T-helper 2 cell treated with Interferon-gamma antibody and Interleukin-4, amounts not matched to agents 100 ng/mL and 5 ng/mL, for 36 hours (primary cell): ENCODE measurements around the gene SLC9A3. TPM values are rescaled to one million over a fixed set of nuclear protein-coding genes. Genes with fewer than 3 reads are reported as not detected.

Experiments
- intact Hi-C: fragments of 100-400 bp; cut with micrococcal nuclease; formaldehyde crosslinking; loops from one replicate; pipeline ENCODE4 v1.15.1; 2023
- total RNA-seq: library from RNA; stranded (reverse); gene quantifications from 2 replicates; pipeline ENCODE4 v1.2.3, GENCODE V29; 2022

SLC9A3 gene
- total RNA-seq, 1 donor from 2014 or later = 1.5 TPM

DNA sequence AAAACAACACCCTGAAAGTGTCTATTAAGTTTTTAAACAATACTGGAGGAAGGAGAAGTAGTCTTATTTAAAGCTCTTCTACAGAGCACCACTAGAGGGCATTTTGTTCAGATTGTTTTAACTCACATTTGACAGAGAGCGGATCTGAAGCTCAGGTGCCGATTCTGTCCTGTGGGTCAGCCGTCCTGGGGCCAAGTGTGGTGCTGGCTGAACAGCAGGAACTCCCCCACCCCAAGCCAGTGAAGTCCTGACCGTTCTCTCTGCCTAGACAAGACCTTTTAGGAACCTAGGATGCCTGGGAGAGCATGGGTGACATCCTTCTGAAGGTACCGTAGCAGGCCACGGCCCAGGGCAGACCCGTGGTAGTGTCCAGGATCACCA is 77.4 kb downstream of the SLC9A3 start:
- intact Hi-C loops = loop anchor here (2.0 to 10.0 kb wide), 2 partner anchors 26 to 168 kb away; partner anchors contain the start of gene CEP72

DNA sequence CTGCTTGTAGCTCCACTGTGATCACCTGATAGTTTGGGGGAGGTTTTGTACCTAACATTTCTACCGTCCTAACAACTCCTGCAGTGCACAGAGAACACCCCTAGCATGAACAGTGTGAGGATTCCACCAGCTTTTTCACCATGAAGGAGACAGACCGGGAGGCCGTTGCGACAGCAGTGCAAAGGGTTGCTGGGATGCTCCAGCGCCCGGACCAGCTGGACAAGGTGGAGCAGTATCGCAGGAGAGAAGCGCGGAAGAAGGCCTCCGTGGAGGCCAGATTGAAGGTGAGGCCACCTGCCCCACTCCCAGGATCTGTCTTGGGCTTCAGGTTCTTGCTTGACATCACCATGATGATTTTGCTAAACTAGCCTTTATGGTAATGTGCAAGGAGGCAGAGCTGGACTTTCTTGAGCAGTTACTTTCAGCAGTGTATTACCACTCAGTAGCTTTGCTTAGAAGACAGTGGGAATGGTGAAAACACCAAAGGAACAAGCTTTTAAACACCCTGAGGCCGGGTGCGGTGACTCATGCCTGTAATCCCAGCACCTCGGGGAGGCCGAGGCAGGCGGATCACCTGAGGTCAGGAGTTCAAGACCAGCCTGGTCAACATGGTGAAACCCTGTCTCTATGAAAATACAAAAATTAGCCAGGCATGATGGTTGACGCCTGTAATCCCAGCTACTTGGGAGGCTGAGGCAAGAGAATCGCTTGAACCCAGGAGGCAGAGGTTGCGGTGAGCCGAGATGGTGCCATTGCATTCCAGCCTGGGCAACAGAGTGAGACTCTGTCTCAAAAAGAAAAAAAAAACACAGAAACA is 78.0 kb downstream of the SLC9A3 start:
- intact Hi-C loops = loop anchor here (2.0 to 10.0 kb wide), 2 partner anchors 27 to 169 kb away; partner anchors contain the start of gene CEP72

DNA sequence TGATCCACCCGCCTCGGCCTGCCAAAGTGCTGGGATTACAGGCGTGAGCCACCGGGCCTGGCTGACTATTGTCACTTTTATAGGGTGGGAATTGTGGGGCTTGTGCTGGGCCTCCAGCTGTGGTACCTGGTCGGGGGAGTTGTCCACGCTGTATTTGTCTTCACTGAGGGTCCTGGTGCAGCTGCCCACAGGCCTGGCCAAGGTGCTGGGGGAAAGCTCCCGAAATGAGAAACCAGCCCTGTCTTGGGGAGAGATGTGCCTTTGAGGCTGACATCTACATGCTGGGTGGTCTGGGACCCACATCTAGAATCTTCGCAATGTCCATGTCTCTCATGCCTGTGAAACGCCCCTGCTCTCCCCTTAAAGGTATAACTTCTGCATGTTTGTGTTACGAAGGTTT is 78.7 kb downstream of the SLC9A3 start:
- intact Hi-C loops = loop anchor here (10.0 kb wide), 1 partner anchor 169 kb away; the partner anchor contains the start of gene CEP72

DNA sequence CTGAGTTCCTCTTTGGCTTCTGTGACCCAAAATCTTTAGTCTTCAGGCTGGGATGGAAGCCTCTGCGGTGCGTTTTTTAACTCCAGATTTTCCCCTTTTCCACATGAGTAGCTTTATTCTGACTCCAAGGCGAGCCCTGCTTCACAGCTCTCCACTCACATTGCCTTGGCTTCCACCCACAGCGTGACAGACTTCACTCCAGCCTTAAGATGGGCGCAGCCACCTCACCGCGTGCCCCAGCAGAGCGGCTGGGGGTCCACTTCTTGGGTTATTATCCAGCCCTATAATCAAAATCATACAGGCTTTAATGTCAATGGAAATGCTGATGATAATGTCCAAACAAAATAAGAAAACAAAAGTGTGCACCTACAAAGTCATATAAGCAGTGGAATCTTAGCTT is 80.0 kb downstream of the SLC9A3 start:
- intact Hi-C loops = loop anchor here (10.0 kb wide), 1 partner anchor 171 kb away; the partner anchor contains the start of gene CEP72

DNA sequence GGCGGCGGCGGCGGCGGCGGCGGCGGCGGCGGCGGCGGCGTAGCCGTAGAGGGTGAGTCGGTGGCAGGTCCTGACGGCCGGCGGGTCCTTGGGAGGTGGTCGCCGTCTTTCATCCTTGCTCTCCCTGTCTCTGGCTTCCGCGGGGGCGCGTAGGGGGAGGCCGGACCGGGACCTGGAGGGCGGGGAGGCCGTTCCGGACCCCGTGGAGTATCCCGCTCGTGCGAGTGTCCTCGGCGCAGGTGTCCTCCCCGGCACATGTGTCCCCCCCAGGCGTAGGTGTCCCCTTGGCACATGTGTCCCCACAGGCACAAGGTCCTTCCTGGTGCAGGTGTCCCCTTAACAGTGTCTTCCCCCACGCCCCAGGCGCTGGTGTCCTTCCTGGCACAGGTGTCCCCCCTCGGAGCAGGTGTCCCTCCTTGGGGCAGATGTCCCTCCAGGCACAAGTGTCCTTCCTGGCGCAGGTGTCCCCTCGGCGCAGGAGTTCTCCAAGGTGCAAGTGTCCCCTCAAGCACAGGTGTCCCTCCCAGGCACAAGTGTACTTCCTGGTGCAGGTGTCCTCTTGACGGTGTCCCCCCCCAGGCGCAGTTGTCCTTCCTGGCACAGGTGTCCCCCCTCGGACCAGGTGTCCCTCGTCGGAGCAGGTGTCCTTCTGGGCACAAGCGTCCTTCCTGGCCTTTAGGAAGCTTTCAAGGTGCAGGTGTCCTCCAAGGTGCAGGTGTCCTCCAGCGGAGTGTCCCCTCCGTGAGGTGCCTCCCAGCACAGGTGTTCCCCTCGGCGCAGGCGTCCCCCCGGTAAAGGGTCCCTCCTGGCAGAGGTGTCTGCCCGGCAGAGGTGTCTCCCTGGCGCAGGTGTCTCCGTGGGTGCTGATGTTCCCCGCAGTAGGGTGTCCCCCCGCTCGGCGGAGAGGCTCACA is 80.8 kb downstream of the SLC9A3 start:
- intact Hi-C loops = loop anchor here (1.0 to 10.0 kb wide), 2 partner anchors 171 to 172 kb away; partner anchors contain the start of genes CEP72 and PDCD6

DNA sequence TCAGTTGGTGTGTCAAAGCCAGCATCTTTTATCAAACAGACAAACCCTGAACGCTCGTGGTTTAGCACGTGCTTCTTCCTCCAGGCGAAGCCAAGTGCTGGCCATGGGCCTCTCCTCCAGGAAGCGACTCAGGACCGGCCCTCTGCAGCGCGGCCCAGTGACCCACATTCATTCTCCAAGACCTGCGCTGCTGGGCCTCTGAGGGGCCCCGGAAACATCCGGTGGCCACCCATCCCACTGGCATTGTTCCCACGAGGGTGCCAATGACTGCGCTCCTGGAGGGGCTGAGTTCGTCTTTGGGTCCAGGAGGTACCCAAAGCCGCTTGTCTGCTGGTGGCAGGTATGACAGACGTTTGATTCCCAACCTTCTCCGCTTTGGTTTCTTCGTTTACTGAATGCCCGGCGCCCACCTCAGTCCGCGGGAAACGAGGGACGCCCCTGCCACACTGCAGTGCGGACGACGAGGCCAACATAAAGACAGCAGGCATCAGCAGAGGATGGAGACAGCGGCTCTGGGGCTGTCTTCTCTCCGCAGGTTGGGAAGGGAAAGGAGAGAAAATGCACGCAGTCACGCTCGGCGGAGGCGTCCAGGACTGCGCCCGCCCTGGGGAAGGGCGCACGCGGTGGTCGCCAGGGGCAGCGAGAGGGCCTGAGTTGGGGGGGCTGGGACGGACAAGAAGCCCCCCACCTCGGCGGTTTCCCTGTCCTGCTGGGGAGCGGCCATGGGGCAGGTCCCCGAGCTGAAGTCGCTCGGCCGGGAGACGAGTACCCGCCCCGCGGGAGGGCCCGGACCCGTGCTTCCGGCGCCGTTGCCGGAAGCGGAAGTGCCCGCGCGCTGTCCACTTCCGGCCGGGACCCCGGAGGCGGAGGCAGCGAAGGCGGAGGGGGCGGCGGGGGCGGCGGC is 81.7 kb downstream of the SLC9A3 start, which contains the start of gene EXOC3:
TSS of gene EXOC3 (plus strand) at position 842 of the 904 bp plus-strand sequence. CDS start 3,030 bp downstream, outside the sequence.
- intact Hi-C loops = loop anchor here (1.0 to 10.0 kb wide), 2 partner anchors 171 to 172 kb away; partner anchors contain the start of genes CEP72 and PDCD6

DNA sequence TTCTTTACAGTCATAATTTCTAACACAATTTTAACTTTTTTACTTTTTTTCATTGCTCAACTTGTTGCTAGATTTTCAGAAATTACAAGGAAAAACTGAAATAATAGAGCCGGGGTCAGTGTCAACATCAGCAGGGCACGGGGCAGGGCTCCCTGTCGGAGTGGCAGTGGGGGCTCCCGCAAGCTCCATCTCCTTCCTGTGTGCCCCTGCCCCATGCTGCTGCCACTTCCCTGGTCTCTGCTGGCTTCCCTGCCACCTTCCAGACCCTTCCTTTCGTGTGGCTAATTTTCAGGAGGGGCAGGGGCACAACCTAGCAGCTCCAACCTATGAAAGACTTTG is 82.3 kb downstream of the SLC9A3 start:
- intact Hi-C loops = loop anchor here (10.0 kb wide), 1 partner anchor 173 kb away; the partner anchor contains the start of gene CEP72

DNA sequence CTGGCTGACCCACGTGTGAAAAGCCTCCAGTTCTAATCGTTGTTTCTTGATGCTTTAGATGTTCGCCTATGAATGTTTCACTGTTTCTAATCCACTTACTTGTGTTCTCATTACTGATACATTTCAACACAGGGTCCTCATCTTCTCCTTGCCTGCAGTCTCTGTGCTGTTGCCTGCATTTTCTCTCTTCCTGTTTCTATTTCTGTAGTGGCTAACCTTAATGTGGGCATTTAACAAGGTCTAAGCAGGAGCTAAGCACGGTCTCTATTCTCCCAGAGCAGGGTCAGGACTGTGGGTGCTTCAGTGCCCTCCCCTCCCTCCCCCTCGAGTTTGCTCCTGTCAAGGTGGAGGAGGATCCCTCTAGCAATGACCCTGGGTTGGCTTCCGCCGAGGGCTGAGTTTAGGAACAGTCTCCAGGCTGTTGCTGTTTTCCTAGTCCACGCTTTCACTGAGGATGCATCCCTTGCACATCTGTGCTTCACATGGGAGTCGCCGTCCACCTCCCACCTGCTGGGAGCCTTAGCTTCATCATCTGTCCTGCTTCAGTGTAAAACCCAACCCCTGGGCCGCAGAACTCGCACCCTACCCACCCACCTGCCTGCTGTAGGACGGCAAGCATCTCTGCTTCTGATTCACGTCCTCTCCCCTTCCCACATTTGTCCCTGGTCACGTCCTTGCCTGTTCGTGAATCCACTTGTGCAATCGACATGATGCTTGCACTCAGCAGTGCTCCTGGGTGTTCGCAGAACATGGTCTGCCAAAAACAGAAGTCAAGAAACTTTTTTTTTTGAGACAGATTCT is 83.6 kb downstream of the SLC9A3 start:
- intact Hi-C loops = loop anchor here (10.0 kb wide), 1 partner anchor 174 kb away; the partner anchor contains the start of gene CEP72

DNA sequence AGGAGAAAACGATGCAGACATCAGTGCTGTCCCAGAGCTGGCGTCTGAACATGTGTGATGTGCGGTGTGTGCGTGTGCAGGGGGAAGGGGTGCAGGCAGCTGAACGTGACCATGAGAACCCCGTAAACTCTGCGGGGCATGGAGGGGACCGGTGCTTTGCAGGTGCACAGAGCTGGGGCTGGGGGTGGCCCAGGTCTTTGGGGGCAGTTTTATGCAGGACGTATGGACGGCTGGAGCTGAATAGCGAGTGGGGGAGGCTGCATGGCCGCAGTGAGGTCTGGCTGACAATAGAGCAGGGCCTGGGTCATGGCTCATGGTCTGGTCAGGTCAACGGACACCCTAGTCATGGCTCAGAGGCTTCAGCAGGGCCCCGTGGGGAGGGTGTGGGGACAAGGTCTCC is 84.6 kb downstream of the SLC9A3 start:
- intact Hi-C loops = loop anchor here (10.0 kb wide), 1 partner anchor 175 kb away; the partner anchor contains the start of gene CEP72

DNA sequence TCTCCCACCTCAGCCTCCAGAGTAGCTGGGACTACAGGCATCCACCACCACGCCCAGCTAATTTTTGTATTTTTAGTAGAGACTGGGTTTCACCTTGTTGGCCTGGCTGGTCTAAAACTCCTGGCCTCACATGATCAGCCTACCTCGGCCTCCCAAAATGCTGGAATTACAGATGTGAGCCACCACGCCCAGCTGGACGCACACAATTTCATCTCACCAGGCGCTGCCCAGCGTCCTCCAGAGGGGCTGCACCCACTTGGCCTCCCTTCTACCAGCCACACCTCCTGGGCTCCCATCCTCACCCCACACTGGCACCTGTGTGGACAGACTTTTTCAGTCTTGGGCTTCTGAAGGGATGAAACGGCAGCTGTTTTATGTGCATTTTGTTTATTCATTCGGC is 85.1 kb downstream of the SLC9A3 start:
- intact Hi-C loops = no loop called here

DNA sequence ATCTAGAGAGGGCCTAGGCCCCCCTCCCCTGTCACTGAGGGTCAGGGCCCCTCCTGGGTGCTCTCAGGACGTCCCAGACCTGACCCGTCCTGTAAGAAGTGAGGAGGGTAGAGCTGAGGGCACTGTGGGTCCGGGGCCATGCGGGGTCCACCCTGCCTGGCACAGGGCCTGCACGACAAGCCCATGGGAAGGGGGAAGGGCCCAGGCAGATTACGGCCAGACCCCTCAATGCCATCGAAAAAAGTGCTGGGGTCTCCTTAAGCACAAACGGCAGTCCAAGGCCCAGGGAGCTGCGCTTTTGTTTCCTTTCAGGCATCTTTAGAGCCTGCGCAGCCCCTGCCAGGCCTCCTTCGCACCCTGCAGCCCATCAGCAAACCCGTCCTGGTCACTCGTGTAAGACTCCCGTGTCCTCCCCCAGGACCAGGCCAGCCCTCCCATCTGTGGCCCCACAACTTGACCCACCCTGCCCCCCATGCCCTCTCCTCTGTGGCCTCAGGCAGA is 85.7 kb downstream of the SLC9A3 start:
- intact Hi-C loops = no loop called here

DNA sequence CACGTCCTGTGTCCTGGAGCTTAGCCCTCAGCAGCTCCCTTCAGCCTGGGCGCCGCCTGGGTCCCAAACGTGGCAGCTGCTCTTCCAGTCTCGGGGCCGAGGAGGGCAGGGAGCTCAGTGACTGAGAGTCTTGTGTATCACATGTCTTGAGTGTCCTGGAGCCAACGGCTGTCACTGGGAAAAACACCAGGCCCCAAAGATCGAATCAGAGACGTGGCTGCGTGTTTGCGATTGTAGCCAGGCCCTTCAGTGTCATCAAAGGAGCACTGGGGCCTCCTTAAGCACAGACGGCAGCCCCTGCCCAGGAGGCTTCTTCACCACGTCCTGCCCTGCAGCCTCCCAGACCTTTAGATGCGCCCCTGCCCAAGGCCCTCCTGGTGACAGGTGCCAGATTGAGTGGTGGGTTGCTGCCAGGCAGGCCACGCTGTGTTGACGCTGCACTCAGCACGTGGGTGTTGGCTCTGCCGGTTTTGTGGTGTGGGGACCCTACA is 86.9 kb downstream of the SLC9A3 start:
- intact Hi-C loops = no loop called here

DNA sequence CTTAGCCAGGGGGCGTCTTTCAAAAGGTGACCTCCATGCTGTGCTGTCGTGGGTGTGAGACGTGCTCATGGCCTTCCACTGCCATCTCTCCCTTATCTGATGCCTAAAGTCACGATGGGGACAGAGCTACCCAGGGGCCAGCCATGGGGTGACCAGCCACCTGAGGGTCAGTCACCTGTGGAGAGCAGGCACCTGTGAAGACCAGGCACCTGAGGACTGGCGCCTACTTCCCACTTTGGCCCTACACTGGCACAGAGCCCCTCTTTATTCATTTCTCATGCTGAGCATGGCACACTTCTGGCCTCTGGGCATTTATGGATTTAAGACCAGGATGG is 87.6 kb downstream of the SLC9A3 start:
- intact Hi-C loops = no loop called here

DNA sequence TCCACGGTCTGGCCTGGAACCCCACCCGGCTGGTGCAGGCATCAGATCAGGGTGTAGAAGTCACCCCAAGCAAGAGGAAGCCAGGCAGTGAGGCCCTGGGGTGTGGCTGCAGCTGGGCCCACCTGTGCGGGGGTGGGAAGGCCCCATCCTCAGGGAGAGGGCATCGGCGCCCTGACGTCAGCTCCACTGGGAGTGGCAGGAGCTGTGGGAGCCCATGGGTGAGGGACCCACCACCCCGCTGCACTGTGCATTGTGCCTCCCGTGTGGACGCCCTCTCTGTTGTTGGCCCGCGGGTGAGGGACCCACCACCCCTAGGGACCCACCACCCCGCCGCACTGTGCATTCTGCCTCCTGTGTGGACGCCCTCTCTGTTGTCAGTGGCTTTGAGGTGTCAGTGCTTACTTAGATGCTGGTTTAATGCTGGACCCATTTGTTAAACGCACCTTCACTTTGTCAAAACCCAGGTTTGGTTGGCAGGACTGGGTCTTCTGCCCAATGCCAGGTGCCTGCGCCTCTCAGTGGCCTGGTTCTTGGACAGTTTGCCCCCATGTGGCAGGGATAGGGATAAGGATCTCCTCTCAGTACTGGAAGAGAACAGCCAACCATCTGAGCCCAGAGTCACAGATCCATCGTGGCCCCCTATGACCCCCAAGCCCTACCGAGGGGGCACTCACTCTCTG is 88.1 kb downstream of the SLC9A3 start:
- intact Hi-C loops = no loop called here

DNA sequence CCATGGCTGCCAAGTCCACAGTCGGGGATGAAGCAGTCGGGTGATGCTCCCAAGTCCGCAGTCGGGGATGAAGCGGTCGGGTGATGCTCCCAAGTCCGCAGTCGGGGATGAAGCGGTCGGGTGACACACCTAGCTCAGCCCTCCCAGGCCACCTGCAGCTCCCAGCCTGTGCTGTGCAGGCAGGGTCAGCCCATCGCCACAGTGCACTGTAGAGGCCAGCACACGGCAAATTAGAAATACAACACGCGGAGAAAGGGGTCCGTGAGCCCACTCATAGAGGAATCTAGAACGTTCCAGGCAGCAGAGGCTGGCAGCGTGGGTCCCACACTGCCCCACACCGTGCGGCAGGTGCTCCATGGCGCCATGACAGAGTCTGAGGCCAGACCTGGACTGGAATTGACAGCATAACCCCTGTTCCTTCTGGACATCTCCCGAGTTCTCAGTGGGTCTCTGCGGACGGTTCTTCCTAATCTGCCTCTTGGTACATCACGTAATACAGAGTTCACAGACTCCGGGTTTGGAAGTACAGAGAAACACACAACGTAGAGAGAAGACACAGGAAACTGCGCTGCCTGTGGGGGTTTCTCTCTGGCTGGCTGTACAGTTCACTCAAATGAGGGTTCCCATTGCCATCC is 89.0 kb downstream of the SLC9A3 start:
- intact Hi-C loops = no loop called here

DNA sequence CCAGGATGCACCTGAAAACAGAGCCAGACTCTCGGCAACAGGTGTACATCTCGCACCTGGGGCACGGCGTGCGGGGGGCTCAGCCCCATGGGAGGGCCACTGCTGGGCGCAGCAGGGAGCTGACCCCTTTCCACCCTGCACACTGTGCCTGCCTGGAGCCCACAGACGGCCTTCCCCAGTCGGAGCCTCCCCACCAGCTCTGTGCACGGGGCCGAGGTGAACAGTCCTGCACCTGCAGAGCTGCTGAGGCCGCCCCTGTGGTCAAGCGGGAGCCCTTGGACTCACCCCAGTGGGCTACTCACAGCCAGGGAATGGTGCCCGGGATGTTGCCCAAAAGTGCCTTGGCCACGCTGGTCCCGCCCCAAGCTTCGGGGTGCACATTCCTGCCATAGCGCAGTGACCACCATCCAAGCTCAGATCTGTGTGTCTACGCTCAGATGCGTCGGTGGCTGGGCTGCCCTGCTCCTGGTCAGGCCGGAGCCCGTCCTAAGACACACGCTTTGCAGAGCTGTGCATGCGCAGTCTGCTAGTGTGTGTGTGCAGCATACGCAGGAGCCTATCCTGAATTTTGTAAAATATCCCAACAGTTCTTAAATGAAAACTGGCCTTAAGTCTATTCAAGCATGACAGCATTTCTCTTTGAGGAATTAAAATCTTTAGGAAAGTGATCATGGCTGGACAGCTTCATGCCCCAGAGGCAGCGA is 89.7 kb downstream of the SLC9A3 start:
- intact Hi-C loops = no loop called here

DNA sequence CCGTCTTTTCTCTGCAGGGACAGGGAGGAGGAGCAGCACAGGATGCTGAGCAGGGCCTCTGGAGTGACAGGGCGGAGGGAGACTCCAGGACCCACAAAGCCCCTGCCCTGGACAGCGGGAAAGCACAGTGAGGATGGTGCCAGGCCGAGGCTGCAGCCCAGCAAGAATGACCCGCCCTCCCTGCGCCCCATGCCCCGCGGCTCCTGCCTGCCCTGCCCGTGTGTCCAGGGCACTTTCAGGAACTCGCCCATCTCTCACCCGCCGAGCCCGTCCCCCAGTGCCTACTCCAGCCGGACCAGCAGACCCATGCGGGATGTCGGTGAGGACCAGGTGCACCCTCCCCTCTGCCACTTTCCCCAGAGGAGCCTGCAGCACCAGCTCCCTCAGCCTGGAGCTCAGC is 90.4 kb downstream of the SLC9A3 start:
- intact Hi-C loops = no loop called here
